ENCODE results near the gene GRAP2. TPM values are rescaled to one million over a fixed set of nuclear protein-coding genes. Genes with fewer than 3 reads are reported as not detected.
A peak's percentile ranks its signal among the peaks of the same experiment; 100 is the strongest.

GRAP2 gene
- total RNA-seq, 4 donors from 2014 or later, result 0.67 to 3.1 (median 1.7) TPM

GRCh38 chr22:39928536-39929520 is 27.9 kb downstream of the GRAP2 start:
- peaks cover 71% of the 10 kb centered on the region for H3K27me3 ChIP-seq
- H3K4me1 ChIP-seq, result no peaks in the 10 kb centered on the region
- TF ChIP-seq EP300 (IDR thresholded peaks at IDR 0.05) (no peak), CTCF (IDR thresholded peaks at IDR 0.05) (no peak), POLR2AphosphoS5 (IDR thresholded peaks at IDR 0.05) (no peak), POLR2A (IDR thresholded peaks at IDR 0.05) (no peak)
- ATAC-seq, result no peak
- no peaks in the 10 kb centered on the region for H3K36me3 ChIP-seq
- H3K4me3 ChIP-seq, result no peak overlapping the region
- WGBS, 2 donors (ENCODE audit: low coverage in 1 of 2), result 64 to 72% methylated on average over 3 to 4 of the region's 4 CpGs
- no peak overlapping the region for H3K27ac ChIP-seq
- no peaks in the 10 kb centered on the region for H3K9me3 ChIP-seq

- ATAC-seq, result no peak
- Histone ChIP-seq H3K27me3 (peaks cover 65% of the 10 kb centered on the region), H3K27ac (no peak overlapping the region), H3K4me1 (no peaks in the 10 kb centered on the region), H3K36me3 (no peaks in the 10 kb centered on the region), H3K9me3 (no peaks in the 10 kb centered on the region), H3K4me3 (no peak overlapping the region)
- WGBS, 2 donors (ENCODE audit: low coverage in 1 of 2), result 53 to 65% methylated on average over 1 to 2 of the region's 2 CpGs
- TF ChIP-seq POLR2AphosphoS5 (IDR thresholded peaks at IDR 0.05), result no peak
- no peak for TF ChIP-seq POLR2A (IDR thresholded peaks at IDR 0.05)
- no peak for TF ChIP-seq EP300 (IDR thresholded peaks at IDR 0.05)
- TF ChIP-seq CTCF (IDR thresholded peaks at IDR 0.05), result no peak
Observed at GRCh38 chr22:39931251-39931650, 30.4 kb downstream of the GRAP2 start.

- H3K4me3 ChIP-seq, result no peak overlapping the region
- no peaks in the 10 kb centered on the region for H3K4me1 ChIP-seq
- no peak for ATAC-seq
- 67 to 100% methylated on average over 1 to 2 of the region's 2 CpGs for WGBS, 2 donors (ENCODE audit: low coverage in 1 of 2)
- H3K36me3 ChIP-seq, result no peaks in the 10 kb centered on the region
- no peak overlapping the region for H3K27ac ChIP-seq
- peaks cover 59% of the 10 kb centered on the region for H3K27me3 ChIP-seq
- no peaks in the 10 kb centered on the region for H3K9me3 ChIP-seq
- TF ChIP-seq POLR2AphosphoS5 (IDR thresholded peaks at IDR 0.05), result no peak
- TF ChIP-seq CTCF (IDR thresholded peaks at IDR 0.05), result no peak
- no peak for TF ChIP-seq EP300 (IDR thresholded peaks at IDR 0.05)
- no peak for TF ChIP-seq POLR2A (IDR thresholded peaks at IDR 0.05)
Observed at GRCh38 chr22:39932166-39932565, 31.3 kb downstream of the GRAP2 start.

GRCh38 chr22:39932918-39933649 is 32.2 kb downstream of the GRAP2 start:
- Histone ChIP-seq H3K4me3 (no peak overlapping the region), H3K27ac (no peak overlapping the region)

More at GRCh38 chr22:39932918-39933649, 32.2 kb downstream of the GRAP2 start:
- Histone ChIP-seq H3K36me3 (no peaks in the 10 kb centered on the region), H3K4me1 (no peaks in the 10 kb centered on the region), H3K9me3 (no peaks in the 10 kb centered on the region), H3K27me3 (peaks cover 66% of the 10 kb centered on the region)
- WGBS, 2 donors (ENCODE audit: low coverage in 1 of 2), result 67 to 68% methylated on average over 6 to 7 of the region's 7 CpGs
- TF ChIP-seq CTCF (IDR thresholded peaks at IDR 0.05) (peak in 1 of 4 experiments; percentile 22), POLR2AphosphoS5 (IDR thresholded peaks at IDR 0.05) (no peak)
- ATAC-seq, result no peak

Data from gastroesophageal sphincter (tissue), 4 donors.